ENCODE results near the gene LSAMP. TPM values are rescaled to one million over a fixed set of nuclear protein-coding genes. Genes with fewer than 3 reads are reported as not detected.

Gene LSAMP
- total RNA-seq, 2 experiments from 2014 or later, result not detected

- CTCF ChIA-PET, result no interaction called here
- Mint-ChIP-seq H3K27me3 (peaks cover 12% of the 10 kb centered on the region), H3K36me3 (ENCODE audit: low read depth) (no peaks in the 10 kb centered on the region), H3K9me3 (no peaks in the 10 kb centered on the region), H3K27ac (no peak overlapping the region), H3K4me3 (no peak overlapping the region), H3K4me1 (ENCODE audit: low read depth) (no peaks in the 10 kb centered on the region)
- no peak for TF ChIP-seq CTCF (IDR thresholded peaks at IDR 0.05)
- POLR2A ChIA-PET, result no interaction called here
- no peak for ATAC-seq
- no peak for DNase-seq
- intact Hi-C loops (cut with micrococcal nuclease), result no loop called here
Measured at GRCh38 chr3:116444115-116444747, 1.1 kb downstream of the LSAMP start.

GRCh38 chr3:116443191-116443661 is 2.1 kb downstream of the LSAMP start:
- intact Hi-C loops (cut with micrococcal nuclease), result no loop called here
- no peak overlapping the region for H3K27ac Mint-ChIP-seq
- no peak for ATAC-seq
- ChIA-PET CTCF (no interaction called here), POLR2A (no interaction called here)
- no peaks in the 10 kb centered on the region for H3K4me1 Mint-ChIP-seq (ENCODE audit: low read depth)
- H3K4me3 Mint-ChIP-seq, result no peak overlapping the region
- H3K27me3 Mint-ChIP-seq, result peaks cover 12% of the 10 kb centered on the region
- no peaks in the 10 kb centered on the region for H3K9me3 Mint-ChIP-seq
- no peaks in the 10 kb centered on the region for H3K36me3 Mint-ChIP-seq (ENCODE audit: low read depth)
- TF ChIP-seq CTCF (IDR thresholded peaks at IDR 0.05), result no peak
- no peak for DNase-seq

GRCh38 chr3:116442331-116443021 is 2.8 kb downstream of the LSAMP start:
- Mint-ChIP-seq H3K36me3 (ENCODE audit: low read depth) (no peaks in the 10 kb centered on the region), H3K4me3 (no peak overlapping the region), H3K9me3 (no peaks in the 10 kb centered on the region), H3K27me3 (peaks cover 12% of the 10 kb centered on the region), H3K27ac (no peak overlapping the region), H3K4me1 (ENCODE audit: low read depth) (no peaks in the 10 kb centered on the region)
- DNase-seq (no peak), ATAC-seq (no peak)
- intact Hi-C loops (cut with micrococcal nuclease), result no loop called here
- CTCF ChIA-PET, result no interaction called here
- POLR2A ChIA-PET, result no interaction called here
- TF ChIP-seq CTCF (IDR thresholded peaks at IDR 0.05), result no peak

DNA sequence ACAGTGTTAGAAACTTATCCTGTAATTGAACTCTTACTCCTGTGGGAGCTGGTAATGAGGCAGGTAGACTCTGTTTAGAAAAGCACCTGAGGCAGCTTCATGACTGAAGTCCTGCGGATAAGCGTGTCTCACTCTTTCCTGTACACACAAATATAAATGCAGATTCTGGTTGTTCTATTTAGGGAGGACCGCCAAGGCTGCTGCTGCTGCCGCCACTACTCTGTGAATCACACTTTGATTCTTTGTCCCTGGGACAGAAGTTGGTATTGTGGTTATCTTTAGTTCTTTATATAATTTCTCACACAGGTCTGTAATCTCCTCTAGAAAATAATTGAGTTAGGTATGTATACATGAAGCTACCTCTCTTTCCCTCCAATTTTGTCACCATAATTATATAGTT is 3.6 kb downstream of the LSAMP start:
- no peak for TF ChIP-seq CTCF (IDR thresholded peaks at IDR 0.05)
- DNase-seq (no peak), ATAC-seq (no peak)
- Mint-ChIP-seq H3K4me1 (ENCODE audit: low read depth) (no peaks in the 10 kb centered on the region), H3K9me3 (no peaks in the 10 kb centered on the region), H3K27me3 (peaks cover 12% of the 10 kb centered on the region), H3K36me3 (ENCODE audit: low read depth) (no peaks in the 10 kb centered on the region), H3K27ac (no peak overlapping the region), H3K4me3 (no peak overlapping the region)
- POLR2A ChIA-PET, result no interaction called here
- intact Hi-C loops (cut with micrococcal nuclease), result no loop called here
- CTCF ChIA-PET, result no interaction called here

GRCh38 chr3:116440196-116440595 is 5.1 kb downstream of the LSAMP start:
- no peak overlapping the region for H3K27ac Mint-ChIP-seq
- DNase-seq, result no peak
- H3K4me1 Mint-ChIP-seq (ENCODE audit: low read depth), result no peaks in the 10 kb centered on the region
- H3K9me3 Mint-ChIP-seq, result no peaks in the 10 kb centered on the region
- no peaks in the 10 kb centered on the region for H3K36me3 Mint-ChIP-seq (ENCODE audit: low read depth)
- no peak for ATAC-seq
- intact Hi-C loops (cut with micrococcal nuclease), result no loop called here
- ChIA-PET POLR2A (no interaction called here), CTCF (no interaction called here)
- H3K27me3 Mint-ChIP-seq, result peaks cover 6% of the 10 kb centered on the region
- H3K4me3 Mint-ChIP-seq, result no peak overlapping the region
- TF ChIP-seq CTCF (IDR thresholded peaks at IDR 0.05), result no peak

All from activated CD8-positive, alpha-beta T cell treated with anti-CD3 and anti-CD28 coated beads for 36 hours (primary cell).